H1 (cell line): Measurements from ENCODE around the gene RNF130. TPM values are rescaled to one million over a fixed set of nuclear protein-coding genes. Genes with fewer than 3 reads are reported as not detected.

ENCODE experiments used
- CTCF ChIA-PET: fragments of 300-600 bp; sonication (Branson Sonifier 250); formaldehyde crosslinking; loops from one replicate; lab custom pipeline; 2021; ENCODE audit not compliant: partially characterized antibody; lab: Charles Lee
- POLR2A ChIA-PET: fragments of 300-600 bp; sonication (Branson Sonifier 250); formaldehyde crosslinking; loops from one replicate; lab custom pipeline; 2021; ENCODE audit warnings: inconsistent platforms; ENCODE audit not compliant: partially characterized antibody; lab: Charles Lee
- DNase-seq, 2 experiments: peaks; one replicate each; pipeline versions ENCODE4 v3.0.0 to v3.0.0-alpha.2; 2010 to 2022; ENCODE audit warnings: low spot score in 2 of 2, low read depth in 1 of 2, mixed read lengths in 1 of 2
- FAIRE-seq: peaks from 2 replicates; lab custom pipeline; 2011; peaks lifted over from hg19 to GRCh38; lab: Jason Lieb, UNC
- H2AFZ ChIP-seq: 2 replicates; pipeline ENCODE4 v1.8.1; 2012; ENCODE audit warnings: low read length, inconsistent platforms
- H2AK5ac ChIP-seq: 2 replicates; pipeline ENCODE4 v1.6.1; 2013; ENCODE audit warnings: low read depth, low read length
- H2BK120ac ChIP-seq: replicated peaks from 2 replicates; pipeline ENCODE3; 2013; ENCODE audit warnings: low read depth, low read length, inconsistent platforms
- H2BK12ac ChIP-seq: 2 replicates; pipeline ENCODE4 v1.6.1; 2013; ENCODE audit warnings: low read depth, low read length
- H2BK15ac ChIP-seq: 2 replicates; pipeline ENCODE4 v1.6.1; 2013; ENCODE audit warnings: low read length
- H2BK20ac ChIP-seq: 2 replicates; pipeline ENCODE4 v1.6.1; 2013; ENCODE audit warnings: low read length
- H2BK5ac ChIP-seq: 2 replicates; pipeline ENCODE4 v1.6.1; 2013; ENCODE audit warnings: low read depth, low read length
- H3K14ac ChIP-seq: 2 replicates; pipeline ENCODE4 v1.6.1; 2013; ENCODE audit warnings: inconsistent platforms; ENCODE audit not compliant: insufficient read length
- H3K18ac ChIP-seq: 2 replicates; pipeline ENCODE4 v1.6.1; 2013; ENCODE audit warnings: low read length; ENCODE audit errors: extremely low read depth
- H3K23ac ChIP-seq: 2 replicates; pipeline ENCODE4 v1.6.1; 2013; ENCODE audit warnings: inconsistent platforms; ENCODE audit not compliant: insufficient read length
- H3K23me2 ChIP-seq: 2 replicates; pipeline ENCODE4 v1.6.1; 2013; ENCODE audit warnings: low read depth, low read length
- H3K27ac ChIP-seq: 2 replicates; pipeline ENCODE4 v1.6.1; 2011; ENCODE audit warnings: low read depth, low read length, inconsistent platforms
- H3K27me3 ChIP-seq, 4 experiments: replicated peaks in 1 of 4; 1 replicate in 1 of 4; 2 replicates in 3 of 4; pipeline versions ENCODE4 v1.6.1 to v1.8.1; 2011 to 2013; ENCODE audit warnings: low read length in 3 of 4, mild to moderate bottlenecking in 3 of 4, inconsistent platforms in 2 of 4, mixed read lengths in 2 of 4, moderate library complexity in 1 of 4; ENCODE audit not compliant: control insufficient read depth in 3 of 4, insufficient read depth in 3 of 4; ENCODE audit errors: extremely low read depth in 1 of 4
- H3K36me3 ChIP-seq, 4 experiments: 2 replicates each; pipeline versions ENCODE4 v1.6.1 to v1.8.1; 2011 to 2013; ENCODE audit warnings: mild to moderate bottlenecking in 4 of 4, low read length in 3 of 4, moderate library complexity in 2 of 4, control low read depth in 1 of 4, inconsistent platforms in 1 of 4; ENCODE audit not compliant: insufficient read depth in 4 of 4, control insufficient read depth in 2 of 4
- H3K4ac ChIP-seq: replicated peaks from 2 replicates; pipeline ENCODE3; 2013; ENCODE audit warnings: low read length, low read depth, mixed read lengths, inconsistent platforms; ENCODE audit not compliant: insufficient read length
- H3K4me1 ChIP-seq, 4 experiments: replicated peaks in 1 of 4; 1 replicate in 1 of 4; 2 replicates in 3 of 4; pipeline versions ENCODE4 v1.6.1 to v1.8.1; 2011 to 2013; ENCODE audit warnings: low read length in 3 of 4, inconsistent platforms in 2 of 4, mixed read lengths in 1 of 4; ENCODE audit not compliant: insufficient read depth in 4 of 4, control insufficient read depth in 3 of 4
- H3K4me2 ChIP-seq, 2 experiments: 2 replicates each; pipeline versions ENCODE4 v1.6.1 to v1.8.1; 2011 to 2013; ENCODE audit warnings: low read depth in 2 of 2, low read length in 2 of 2, control low read depth in 1 of 2, inconsistent platforms in 1 of 2, mild to moderate bottlenecking in 1 of 2; ENCODE audit not compliant: insufficient read depth in 1 of 2
- H3K4me3 ChIP-seq, 4 experiments: fragments of 200-600, 300-600 bp in 1 of 4; sonication (generic), shearing (Covaris generic), sonication (Bioruptor Twin) in 1 of 4; 2 replicates each; pipeline versions ENCODE4 v1.5.1 to v1.8.1; 2011 to 2016; ENCODE audit warnings: low read length in 4 of 4, low read depth in 3 of 4, control low read depth in 2 of 4, inconsistent platforms in 2 of 4, mild to moderate bottlenecking in 2 of 4, mixed read lengths in 1 of 4, moderate library complexity in 1 of 4; ENCODE audit not compliant: insufficient read depth in 2 of 4; ENCODE audit errors: extremely low read depth in 1 of 4
- H3K56ac ChIP-seq: replicated peaks from 2 replicates; pipeline ENCODE3; 2013; ENCODE audit warnings: low read depth, mild to moderate bottlenecking, mixed read lengths, low read length, inconsistent platforms; ENCODE audit not compliant: insufficient read length
- H3K79me1 ChIP-seq: 2 replicates; pipeline ENCODE4 v1.6.1; 2013; ENCODE audit warnings: low read depth, low read length, control low read depth
- H3K79me2 ChIP-seq, 2 experiments: 2 replicates each; pipeline versions ENCODE4 v1.6.1 to v1.8.1; 2012 to 2013; ENCODE audit warnings: low read length in 2 of 2, mild to moderate bottlenecking in 2 of 2, inconsistent platforms in 1 of 2; ENCODE audit not compliant: insufficient read depth in 2 of 2, control insufficient read depth in 1 of 2
- H3K9ac ChIP-seq, 4 experiments: replicated peaks in 1 of 4; 1 replicate in 1 of 4; 2 replicates in 3 of 4; pipeline versions ENCODE4 v1.6.1 to v1.8.1; 2011 to 2013; ENCODE audit warnings: low read depth in 3 of 4, low read length in 3 of 4, control low read depth in 2 of 4, mild to moderate bottlenecking in 2 of 4, moderate library complexity in 2 of 4, inconsistent platforms in 1 of 4; ENCODE audit errors: extremely low read depth in 1 of 4
- H3K9me3 ChIP-seq, 2 experiments: 2 replicates each; pipeline versions ENCODE4 v1.6.1 to v1.8.1; 2012 to 2013; ENCODE audit warnings: mild to moderate bottlenecking in 2 of 2, moderate library complexity in 2 of 2, control low read depth in 1 of 2, inconsistent platforms in 1 of 2, low read depth in 1 of 2, low read length in 1 of 2, mixed read lengths in 1 of 2; ENCODE audit not compliant: insufficient read depth in 2 of 2
- H4K20me1 ChIP-seq, 2 experiments: replicated peaks in 1 of 2; 2 replicates each; pipeline versions ENCODE3 to v1.8.1; 2011 to 2013; ENCODE audit warnings: inconsistent platforms in 2 of 2, low read length in 2 of 2, mild to moderate bottlenecking in 1 of 2; ENCODE audit not compliant: insufficient read depth in 2 of 2, control insufficient read depth in 1 of 2
- H4K5ac ChIP-seq: 2 replicates; pipeline ENCODE4 v1.6.1; 2013; ENCODE audit warnings: low read length, low read depth, mixed read lengths, inconsistent platforms; ENCODE audit not compliant: insufficient read length
- H4K8ac ChIP-seq: 2 replicates; pipeline ENCODE4 v1.8.0; 2013; ENCODE audit warnings: mild to moderate bottlenecking, moderate library complexity, low read length, inconsistent platforms; ENCODE audit not compliant: insufficient read depth; ENCODE audit errors: extremely low read depth
- H4K91ac ChIP-seq: replicated peaks from 2 replicates; pipeline ENCODE3; 2013; ENCODE audit warnings: low read length, mixed read lengths, inconsistent platforms; ENCODE audit not compliant: insufficient read length
- BCL11A ChIP-seq, 2 experiments: IDR thresholded peaks; one replicate each; pipeline ENCODE4 v1.6.1; 2011; ENCODE audit warnings: low read depth in 2 of 2, low read length in 2 of 2, mild to moderate bottlenecking in 2 of 2
- CBX8 ChIP-seq: fragments of 300-800, 300-1000 bp; sonication (generic); IDR thresholded peaks from 2 replicates; pipeline ENCODE4 v1.7.1; 2016; ENCODE audit warnings: low read depth, low read length, borderline replicate concordance
- CEBPB ChIP-seq: IDR thresholded peaks from 2 replicates; pipeline ENCODE4 v1.6.1; 2012; ENCODE audit warnings: low read depth, low read length
- EZH2 ChIP-seq: fragments of 200-600 bp; sonication (generic); IDR thresholded peaks from 2 replicates; pipeline ENCODE4 v1.7.1; 2012; ENCODE audit warnings: low read depth, mild to moderate bottlenecking, moderate library complexity, low read length, inconsistent platforms; ENCODE audit not compliant: severe bottlenecking
- HDAC2 ChIP-seq, 2 experiments: fragments of 300-600 bp in 1 of 2; sonication (generic) in 1 of 2; IDR thresholded peaks; 2 replicates each; pipeline ENCODE4 v1.6.1; 2011 to 2012; ENCODE audit warnings: low read depth in 2 of 2, low read length in 2 of 2, mild to moderate bottlenecking in 2 of 2, moderate library complexity in 2 of 2, borderline replicate concordance in 1 of 2, inconsistent platforms in 1 of 2
- JUN ChIP-seq: IDR thresholded peaks from 2 replicates; pipeline ENCODE4 v1.6.1; 2011; ENCODE audit warnings: low read depth, mild to moderate bottlenecking, improper control_type of control experiment, low read length
- JUND ChIP-seq: IDR thresholded peaks from 2 replicates; pipeline ENCODE4 v1.6.1; 2011; ENCODE audit warnings: mild to moderate bottlenecking, improper control_type of control experiment, low read length
- RXRA ChIP-seq: IDR thresholded peaks from 2 replicates; pipeline ENCODE4 v1.6.1; 2011; ENCODE audit warnings: low read depth, mild to moderate bottlenecking, low read length, moderate library complexity; ENCODE audit not compliant: insufficient read depth
- SIX5 ChIP-seq: IDR thresholded peaks from 2 replicates; pipeline ENCODE4 v1.6.1; 2011; ENCODE audit warnings: mild to moderate bottlenecking, low read depth, low read length
- TEAD4 ChIP-seq: IDR thresholded peaks from 2 replicates; pipeline ENCODE4 v1.6.1; 2012; ENCODE audit warnings: low read depth, low read length, inconsistent platforms, mixed read lengths
- YY1 ChIP-seq: IDR thresholded peaks from 2 replicates; pipeline ENCODE4 v1.6.1; 2011; ENCODE audit warnings: low read depth, mild to moderate bottlenecking, low read length
- ZNF274 ChIP-seq: IDR thresholded peaks from 2 replicates; pipeline ENCODE4 v1.7.0; 2012; ENCODE audit warnings: low read length, borderline replicate concordance; ENCODE audit errors: extremely low read depth
- WGBS, 2 experiments: shearing (Covaris generic) in 1 of 2; methylation state at CpG; one replicate each; pipeline versions ENCODE4 v1.1.6 to v1.1.7; 2013 to 2015; ENCODE audit warnings: low lambda C conversion rate in 2 of 2, mixed read lengths in 2 of 2, inconsistent platforms in 1 of 2, low coverage in 1 of 2, missing lambda C conversion rate in 1 of 2; ENCODE audit not compliant: insufficient replicate concordance in 2 of 2, insufficient coverage in 1 of 2, insufficient read length in 1 of 2; ENCODE audit errors: extremely low coverage in 1 of 2, missing lambda C conversion rate in 1 of 2; 5-methylcytosine and 5-hydroxymethylcytosine counted together
- polyA plus RNA-seq, 7 experiments: library from polyadenylated mRNA; depleted of rRNA in 3 of 7; stranded (reverse) in 5 of 7; unstranded in 2 of 7; fragments of >200 nt in 5 of 7; fragments of 200-250 nt in 2 of 7; gene quantifications; 1 replicate in 5 of 7; 2 replicates in 1 of 7; 4 replicates in 1 of 7; pipeline versions ENCODE4 v1.2.1 to v1.2.3, GENCODE V29; 2011 to 2013; ENCODE audit warnings: missing spikeins in 2 of 7, mixed read lengths in 2 of 7
- total RNA-seq: library from RNA; stranded (reverse); fragmentation: NEBNext Ultra II Directional; extraction: Animal tissue kit (Norgen Biotek cat#: 25700); gene quantifications from 2 replicates; pipeline ENCODE4 v1.2.1, GENCODE V29; 2021
- TF ChIP-seq, protein P1 (sequence below): IDR thresholded peaks from 2 replicates; pipeline ENCODE4 v1.6.1; 2012; ENCODE audit warnings: low read length, inconsistent platforms

Gene RNF130
- total and polyA plus RNA-seq, 2 of the 8 experiments (the other 6 are each of a cell fraction or from before 2014, with no cell fraction given): 65.1 to 70.0 TPM

DNA sequence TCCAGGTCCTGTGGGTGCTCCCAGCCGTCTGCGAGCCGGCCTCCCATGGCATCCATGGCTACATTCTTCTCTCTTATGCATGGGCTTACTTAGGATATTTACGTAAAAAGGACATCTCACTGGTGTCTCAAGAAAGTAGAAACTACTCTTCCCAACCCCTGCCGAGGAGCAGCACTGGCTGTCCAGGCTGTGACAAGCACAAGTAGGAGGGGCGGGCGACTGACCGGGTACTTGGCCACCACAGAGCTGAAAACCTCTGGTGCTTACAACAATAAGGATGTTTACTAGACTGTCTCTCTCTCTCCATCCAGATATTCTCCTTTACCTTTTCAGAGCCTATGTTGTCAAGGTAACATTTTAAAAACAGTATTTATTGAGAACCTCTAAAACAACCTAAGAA lies 107.5 kb downstream of the RNF130 start:
- POLR2A ChIA-PET: no interaction called here
- Histone ChIP-seq H3K56ac (no peak overlapping the region), H3K36me3 (peaks cover 4 to 56% (median 23%) of the 10 kb centered on the region in 4 experiments), H2AFZ (no peak overlapping the region), H3K9ac (no peak overlapping the region), H3K79me2 (no peaks in the 10 kb centered on the region), H2AK5ac (no peak overlapping the region), H3K4me1 (no peaks in the 10 kb centered on the region), H2BK20ac (no peak overlapping the region), H3K27ac (no peak overlapping the region), H2BK5ac (no peak overlapping the region), H3K4me3 (no peak overlapping the region), H3K23me2 (no peaks in the 10 kb centered on the region), H3K4me2 (no peak overlapping the region), H3K79me1 (no peaks in the 10 kb centered on the region), H3K9me3 (no peaks in the 10 kb centered on the region), H3K14ac (no peak overlapping the region), H3K18ac (no peak overlapping the region), H3K4ac (no peak overlapping the region), H2BK15ac (no peak overlapping the region), H4K8ac (no peak overlapping the region), H2BK120ac (no peak overlapping the region), H3K23ac (no peak overlapping the region), H2BK12ac (no peak overlapping the region), H3K27me3 (no peaks in the 10 kb centered on the region), H4K20me1 (peaks cover 0 to 3% of the 10 kb centered on the region in 2 experiments), H4K5ac (no peak overlapping the region), H4K91ac (no peak overlapping the region)
- WGBS, 2 experiments: 94% methylated on average over 8 of the region's 8 CpGs; no CpG with 5 or more reads in 1 of the 2 experiments
- no peak for DNase-seq
- CTCF ChIA-PET: interaction anchor here (1.1 to 3.9 kb wide), 2 partner anchors 11 to 58 kb away, joined by 3 to 18 read pairs; no protein-coding TSS in a partner anchor
- FAIRE-seq: no peak
- TF ChIP-seq BCL11A (IDR thresholded peaks at IDR 0.05; ENCODE audit: low read depth in 2 of 2, low read length in 2 of 2) (no peak), YY1 (no peak), TEAD4 (no peak), ZNF274 (no peak), CBX8 (no peak), JUND (no peak), SIX5 (no peak), CEBPB (no peak), RXRA (no peak), HDAC2 (IDR thresholded peaks at IDR 0.05; ENCODE audit: borderline replicate concordance in 1 of 2, low read depth in 2 of 2, low read length in 2 of 2) (no peak), JUN (no peak), EZH2 (no peak)
- TF ChIP-seq, protein P1, sequence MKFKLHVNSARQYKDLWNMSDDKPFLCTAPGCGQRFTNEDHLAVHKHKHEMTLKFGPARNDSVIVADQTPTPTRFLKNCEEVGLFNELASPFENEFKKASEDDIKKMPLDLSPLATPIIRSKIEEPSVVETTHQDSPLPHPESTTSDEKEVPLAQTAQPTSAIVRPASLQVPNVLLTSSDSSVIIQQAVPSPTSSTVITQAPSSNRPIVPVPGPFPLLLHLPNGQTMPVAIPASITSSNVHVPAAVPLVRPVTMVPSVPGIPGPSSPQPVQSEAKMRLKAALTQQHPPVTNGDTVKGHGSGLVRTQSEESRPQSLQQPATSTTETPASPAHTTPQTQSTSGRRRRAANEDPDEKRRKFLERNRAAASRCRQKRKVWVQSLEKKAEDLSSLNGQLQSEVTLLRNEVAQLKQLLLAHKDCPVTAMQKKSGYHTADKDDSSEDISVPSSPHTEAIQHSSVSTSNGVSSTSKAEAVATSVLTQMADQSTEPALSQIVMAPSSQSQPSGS: no peak
